ENCODE data around the gene RRP1.

DNA sequence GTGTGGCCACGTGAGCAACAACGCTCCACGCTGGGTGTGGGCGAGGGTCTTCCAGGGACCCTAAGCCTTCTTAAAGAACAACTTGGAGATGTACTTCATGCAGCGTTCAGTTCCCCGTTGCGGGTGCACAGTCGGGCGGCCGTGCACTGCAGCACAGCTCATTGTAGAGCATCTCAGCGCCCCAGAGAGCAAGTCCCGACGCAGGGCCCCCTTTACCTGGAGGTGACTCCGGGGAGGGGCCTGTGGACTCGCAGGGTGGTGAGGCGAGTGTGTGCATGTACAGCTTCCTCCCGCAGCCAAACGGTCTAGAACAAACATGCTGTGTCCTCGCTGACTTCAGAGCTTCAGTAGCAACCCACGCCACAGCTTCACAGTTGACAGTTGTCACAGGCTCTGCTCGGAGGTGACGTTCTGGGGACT is 19.5 kb downstream of the RRP1 start:
- TF ChIP-seq POLR2A (IDR thresholded peaks at IDR 0.05), result no peak
- TF ChIP-seq, protein P1, sequence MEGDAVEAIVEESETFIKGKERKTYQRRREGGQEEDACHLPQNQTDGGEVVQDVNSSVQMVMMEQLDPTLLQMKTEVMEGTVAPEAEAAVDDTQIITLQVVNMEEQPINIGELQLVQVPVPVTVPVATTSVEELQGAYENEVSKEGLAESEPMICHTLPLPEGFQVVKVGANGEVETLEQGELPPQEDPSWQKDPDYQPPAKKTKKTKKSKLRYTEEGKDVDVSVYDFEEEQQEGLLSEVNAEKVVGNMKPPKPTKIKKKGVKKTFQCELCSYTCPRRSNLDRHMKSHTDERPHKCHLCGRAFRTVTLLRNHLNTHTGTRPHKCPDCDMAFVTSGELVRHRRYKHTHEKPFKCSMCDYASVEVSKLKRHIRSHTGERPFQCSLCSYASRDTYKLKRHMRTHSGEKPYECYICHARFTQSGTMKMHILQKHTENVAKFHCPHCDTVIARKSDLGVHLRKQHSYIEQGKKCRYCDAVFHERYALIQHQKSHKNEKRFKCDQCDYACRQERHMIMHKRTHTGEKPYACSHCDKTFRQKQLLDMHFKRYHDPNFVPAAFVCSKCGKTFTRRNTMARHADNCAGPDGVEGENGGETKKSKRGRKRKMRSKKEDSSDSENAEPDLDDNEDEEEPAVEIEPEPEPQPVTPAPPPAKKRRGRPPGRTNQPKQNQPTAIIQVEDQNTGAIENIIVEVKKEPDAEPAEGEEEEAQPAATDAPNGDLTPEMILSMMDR (IDR thresholded peaks at IDR 0.05), result no peak

All from body of pancreas (tissue), 4 donors.